Skeletal muscle tissue (tissue), 4 donors: ENCODE data around the gene ING4. TPM values are rescaled to one million over a fixed set of nuclear protein-coding genes. Genes with fewer than 3 reads are reported as not detected.

Experiments used
- H3K27ac ChIP-seq: one replicate; pipeline ENCODE4 v1.7.0; 2013; ENCODE audit warnings: mild to moderate bottlenecking, low read depth, low read length, inconsistent platforms
- H3K27me3 ChIP-seq, 3 donors: one replicate each; pipeline ENCODE4 v1.7.0; 2013; ENCODE audit warnings: low read length in 3 of 3; ENCODE audit not compliant: control insufficient read depth in 3 of 3, insufficient read depth in 3 of 3
- H3K36me3 ChIP-seq, 3 donors: one replicate each; pipeline ENCODE4 v1.7.0; 2013; ENCODE audit warnings: low read length in 3 of 3; ENCODE audit not compliant: control insufficient read depth in 3 of 3, insufficient read depth in 3 of 3
- H3K4me1 ChIP-seq, 3 donors: one replicate each; pipeline ENCODE4 v1.7.0; 2013; ENCODE audit warnings: low read length in 3 of 3, mild to moderate bottlenecking in 3 of 3; ENCODE audit not compliant: control insufficient read depth in 3 of 3, insufficient read depth in 3 of 3
- H3K4me3 ChIP-seq, 3 donors: one replicate each; pipeline ENCODE4 v1.7.0; 2013; ENCODE audit warnings: low read length in 3 of 3
- H3K9ac ChIP-seq, 3 donors: one replicate each; pipeline ENCODE4 v1.7.0; 2013; ENCODE audit warnings: low read length in 3 of 3, mild to moderate bottlenecking in 3 of 3, moderate library complexity in 2 of 3, low read depth in 1 of 3
- H3K9me3 ChIP-seq, 3 donors: one replicate each; pipeline ENCODE4 v1.7.0; 2013; ENCODE audit warnings: low read length in 3 of 3; ENCODE audit not compliant: control insufficient read depth in 3 of 3
- total RNA-seq: library from RNA; depleted of rRNA; stranded (reverse); fragments of >200 nt; gene quantifications from one replicate; pipeline ENCODE4 v1.2.3, GENCODE V29; 2014
- donor health status: Osteomylitis.

ING4 gene
- total RNA-seq, 1 donor from 2014 or later = 38.1 TPM

GRCh38 chr12:6620885-6621274 lies 42.0 kb downstream of the ING4 start:
- H3K27ac ChIP-seq = no peak overlapping the region
- peaks cover 16 to 19% (median 16%) of the 10 kb centered on the region in 3 donors for H3K27me3 ChIP-seq
- no peaks in the 10 kb centered on the region for H3K36me3 ChIP-seq
- no peak overlapping the region for H3K9ac ChIP-seq
- peaks cover 6 to 10% (median 6%) of the 10 kb centered on the region in 3 donors for H3K4me1 ChIP-seq
- no peak overlapping the region for H3K4me3 ChIP-seq
- no peaks in the 10 kb centered on the region for H3K9me3 ChIP-seq

- Histone ChIP-seq H3K36me3 (no peaks in the 10 kb centered on the region), H3K9me3 (no peaks in the 10 kb centered on the region), H3K4me1 (peaks cover 6 to 10% (median 6%) of the 10 kb centered on the region in 3 donors), H3K4me3 (peak overlapping the region in 1 of 3 donors; percentile 41), H3K9ac (no peak overlapping the region), H3K27me3 (peaks cover 16 to 19% (median 16%) of the 10 kb centered on the region in 3 donors), H3K27ac (no peak overlapping the region)
These were observed 42.6 kb downstream of the ING4 start for GRCh38 chr12:6620137-6620884.

- H3K9ac ChIP-seq = no peak overlapping the region
- H3K4me1 ChIP-seq = peaks cover 6 to 16% (median 12%) of the 10 kb centered on the region in 3 donors
- no peaks in the 10 kb centered on the region for H3K9me3 ChIP-seq
- no peaks in the 10 kb centered on the region for H3K36me3 ChIP-seq
- H3K4me3 ChIP-seq = no peak overlapping the region
- peaks cover 16 to 19% (median 16%) of the 10 kb centered on the region in 3 donors for H3K27me3 ChIP-seq
- no peak overlapping the region for H3K27ac ChIP-seq
These were observed 44.3 kb downstream of the ING4 start for GRCh38 chr12:6618483-6619225.

GRCh38 chr12:6615802-6616201 lies 47.1 kb downstream of the ING4 start:
- Histone ChIP-seq H3K27ac (no peak overlapping the region), H3K9me3 (no peaks in the 10 kb centered on the region), H3K4me3 (no peak overlapping the region), H3K9ac (no peak overlapping the region), H3K4me1 (peaks cover 20 to 30% (median 25%) of the 10 kb centered on the region in 3 donors), H3K27me3 (peaks cover 11 to 13% (median 11%) of the 10 kb centered on the region in 3 donors), H3K36me3 (no peaks in the 10 kb centered on the region)

GRCh38 chr12:6614513-6615172 lies 48.3 kb downstream of the ING4 start:
- no peaks in the 10 kb centered on the region for H3K36me3 ChIP-seq
- H3K9me3 ChIP-seq = no peaks in the 10 kb centered on the region
- no peak overlapping the region for H3K4me3 ChIP-seq
- peaks cover 17 to 25% (median 24%) of the 10 kb centered on the region in 3 donors for H3K4me1 ChIP-seq
- peak overlapping the region; percentile 23 to 71 (median 27) for H3K9ac ChIP-seq
- peaks cover 0 to 1% (median 0%) of the 10 kb centered on the region in 3 donors for H3K27me3 ChIP-seq
- peak overlapping the region; percentile 88 for H3K27ac ChIP-seq

GRCh38 chr12:6613776-6614512 lies 49.0 kb downstream of the ING4 start:
- Histone ChIP-seq H3K27me3 (no peaks in the 10 kb centered on the region), H3K9ac (peak overlapping the region; percentile 23 to 71 (median 27)), H3K4me1 (peaks cover 17 to 25% (median 24%) of the 10 kb centered on the region in 3 donors), H3K4me3 (no peak overlapping the region), H3K9me3 (no peaks in the 10 kb centered on the region), H3K27ac (peak overlapping the region; percentile 88), H3K36me3 (no peaks in the 10 kb centered on the region)

- Histone ChIP-seq H3K4me3 (peak overlapping the region; percentile 30 to 50 (median 49)), H3K27ac (peak overlapping the region; percentile 79), H3K9me3 (no peaks in the 10 kb centered on the region), H3K9ac (peak overlapping the region in 2 of 3 donors; percentile 52 to 56), H3K27me3 (no peaks in the 10 kb centered on the region), H3K4me1 (peaks cover 17 to 25% (median 24%) of the 10 kb centered on the region in 3 donors), H3K36me3 (no peaks in the 10 kb centered on the region)
These were observed 49.7 kb downstream of the ING4 start for GRCh38 chr12:6613015-6613775.

- Histone ChIP-seq H3K27me3 (no peaks in the 10 kb centered on the region), H3K27ac (peak overlapping the region; percentile 79), H3K4me3 (no peak overlapping the region), H3K9me3 (no peaks in the 10 kb centered on the region), H3K36me3 (no peaks in the 10 kb centered on the region), H3K4me1 (peaks cover 14 to 24% (median 23%) of the 10 kb centered on the region in 3 donors), H3K9ac (no peak overlapping the region)
These were observed 50.3 kb downstream of the ING4 start for GRCh38 chr12:6612652-6613014.

- H3K9ac ChIP-seq = no peak overlapping the region
- H3K27me3 ChIP-seq = no peaks in the 10 kb centered on the region
- H3K36me3 ChIP-seq = no peaks in the 10 kb centered on the region
These were observed 50.7 kb downstream of the ING4 start for GRCh38 chr12:6612247-6612646.

More at GRCh38 chr12:6612247-6612646, 50.7 kb downstream of the ING4 start:
- Histone ChIP-seq H3K27ac (peak overlapping the region; percentile 79), H3K4me3 (no peak overlapping the region), H3K9me3 (no peaks in the 10 kb centered on the region), H3K4me1 (peaks cover 14 to 26% (median 25%) of the 10 kb centered on the region in 3 donors)
